A549 (cell line): ENCODE results near the gene CCSAP. TPM values are rescaled to one million over a fixed set of nuclear protein-coding genes. Genes with fewer than 3 reads are reported as not detected.

Experiments
- ATAC-seq, 2 experiments: fragments of 200-7000 bp in 1 of 2; fragments of >200 bp in 1 of 2; cut with Nextera tagmentation in 1 of 2; cut with Tn5 transposase in 1 of 2; 3 replicates each; pipeline versions ENCODE4 v1.8.0 to v1.9.1; 2018 to 2020; ENCODE audit warnings: mild to moderate bottlenecking in 1 of 2, moderate library complexity in 1 of 2
- CTCF ChIA-PET: fragments of 300-600 bp; sonication (Branson Sonifier 250); formaldehyde crosslinking; extraction: SDS; loops from one replicate; lab custom pipeline; 2021; ENCODE audit warnings: antibody characterized with exemption, inconsistent platforms; lab: Yijun Ruan, JAX
- POLR2A ChIA-PET: fragments of 350-600 bp; formaldehyde crosslinking; extraction: SDS; loops from one replicate; lab custom pipeline; 2021; ENCODE audit warnings: antibody characterized with exemption, inconsistent platforms; lab: Yijun Ruan, JAX
- DNase-seq, 2 experiments: peaks; one replicate each; pipeline versions ENCODE4 v3.0.0 to v3.0.0-alpha.2; 2011 to 2016; ENCODE audit warnings: low read depth in 1 of 2, low spot score in 1 of 2
- FAIRE-seq: peaks from 2 replicates; lab custom pipeline; 2011; peaks lifted over from hg19 to GRCh38; lab: Jason Lieb, UNC
- H3K27ac ChIP-seq, 2 experiments: fragments of >200 bp; sonication (Bioruptor Twin); formaldehyde crosslinking; 3 replicates each; pipeline ENCODE4 v1.5.1; 2016 to 2017
- H3K4me1 ChIP-seq: fragments of >200 bp; sonication (Bioruptor Twin); formaldehyde crosslinking; 3 replicates; pipeline ENCODE4 v1.6.1; 2016
- H3K4me2 ChIP-seq: fragments of >200 bp; sonication (Bioruptor Twin); formaldehyde crosslinking; 3 replicates; pipeline ENCODE4 v1.6.1; 2016
- H3K4me3 ChIP-seq: fragments of >200 bp; sonication (Bioruptor Twin); formaldehyde crosslinking; 3 replicates; pipeline ENCODE4 v1.5.1; 2016
- H3K9me3 ChIP-seq: fragments of >200 bp; sonication (Bioruptor Twin); formaldehyde crosslinking; 3 replicates; pipeline ENCODE4 v1.6.1; 2016
- ATOH8 ChIP-seq: fragments of 250-450 bp; sonication (Bioruptor Pico); IDR thresholded peaks from 2 replicates; pipeline ENCODE4 v1.5.0; 2020; ENCODE audit warnings: low read depth, mild to moderate bottlenecking, moderate library complexity
- BCL3 ChIP-seq: fragments of >200 bp; sonication (Bioruptor Twin); formaldehyde crosslinking; IDR thresholded peaks from 3 replicates; pipeline ENCODE4 v1.6.1; 2016
- BHLHE40 ChIP-seq: IDR thresholded peaks from 2 replicates; pipeline ENCODE4 v1.6.1; 2012; ENCODE audit warnings: low read depth, low read length, inconsistent platforms
- CBX2 ChIP-seq: fragments of 200-600 bp; sonication (generic); IDR thresholded peaks from 2 replicates; pipeline ENCODE4 v1.6.1; 2016; ENCODE audit warnings: low read depth, mild to moderate bottlenecking, borderline replicate concordance
- CEBPB ChIP-seq, 2 experiments: fragments of >200 bp in 1 of 2; sonication (Bioruptor Twin) in 1 of 2; formaldehyde crosslinking in 1 of 2; IDR thresholded peaks; 2 replicates each; pipeline ENCODE4 v1.6.1; 2012 to 2016
- E2F6 ChIP-seq: IDR thresholded peaks from 2 replicates; pipeline ENCODE4 v1.6.1; 2012; ENCODE audit warnings: low read depth, borderline replicate concordance
- EHF ChIP-seq: fragments of 250-450 bp; sonication (Bioruptor Pico); IDR thresholded peaks from 2 replicates; pipeline ENCODE4 v1.5.0; 2020; ENCODE audit warnings: mild to moderate bottlenecking
- EHMT2 ChIP-seq: fragments of 200-600 bp; sonication (generic); IDR thresholded peaks from 2 replicates; pipeline ENCODE4 v1.6.1; 2016; ENCODE audit warnings: antibody characterized with exemption, low read depth, mild to moderate bottlenecking, moderate library complexity
- EP300 ChIP-seq, 2 experiments: fragments of >200 bp; sonication (Bioruptor Twin); formaldehyde crosslinking; IDR thresholded peaks; 2 replicates in 1 of 2; 3 replicates in 1 of 2; pipeline ENCODE4 v1.6.1; 2016 to 2017
- FOSL2 ChIP-seq, 2 experiments: fragments of 450-650 bp in 1 of 2; fragments of >200 bp in 1 of 2; sonication (Bioruptor Twin) in 1 of 2; formaldehyde crosslinking; IDR thresholded peaks; 2 replicates each; pipeline versions ENCODE4 v1.5.0 to v1.6.1; 2016 to 2020; ENCODE audit warnings: mild to moderate bottlenecking in 1 of 2, moderate library complexity in 1 of 2
- GATA3 ChIP-seq: IDR thresholded peaks from 2 replicates; pipeline ENCODE4 v1.6.1; 2012; ENCODE audit warnings: borderline replicate concordance
- HDAC2 ChIP-seq: fragments of 200-600 bp; sonication (generic); IDR thresholded peaks from 2 replicates; pipeline ENCODE4 v1.6.1; 2016
- HOXB13 ChIP-seq: fragments of 250-450 bp; sonication (Bioruptor Pico); IDR thresholded peaks from 2 replicates; pipeline ENCODE4 v1.5.0; 2020; ENCODE audit warnings: low read depth, mild to moderate bottlenecking, moderate library complexity
- HOXB5 ChIP-seq: fragments of 250-450 bp; sonication (Bioruptor Pico); IDR thresholded peaks from 2 replicates; pipeline ENCODE4 v1.5.0; 2020; ENCODE audit warnings: mild to moderate bottlenecking, moderate library complexity
- JUN ChIP-seq, 2 experiments: fragments of >200 bp; sonication (Bioruptor Twin); formaldehyde crosslinking; IDR thresholded peaks; 2 replicates in 1 of 2; 3 replicates in 1 of 2; pipeline ENCODE4 v1.6.1; 2016 to 2017
- MAZ ChIP-seq: fragments of 150-350 bp; IDR thresholded peaks from 2 replicates; pipeline ENCODE4 v1.6.1; 2014; ENCODE audit warnings: antibody characterized with exemption, low read depth, low read length, borderline replicate concordance
- NFE2L2 ChIP-seq: fragments of 150-350 bp; conservative IDR thresholded peaks from 2 replicates; pipeline ENCODE4 v1.6.1; 2014; ENCODE audit warnings: low read length
- NR3C1 ChIP-seq: fragments of >200 bp; sonication (Bioruptor Twin); formaldehyde crosslinking; IDR thresholded peaks from 3 replicates; pipeline ENCODE4 v1.6.1; 2017
- RAD21 ChIP-seq, 2 experiments: fragments of >200 bp in 1 of 2; sonication (Bioruptor Twin) in 1 of 2; formaldehyde crosslinking in 1 of 2; IDR thresholded peaks in 1 of 2; conservative IDR thresholded peaks in 1 of 2; 2 replicates in 1 of 2; 3 replicates in 1 of 2; pipeline ENCODE4 v1.6.1; 2012 to 2018; ENCODE audit warnings: inconsistent platforms in 1 of 2
- REST ChIP-seq: fragments of 200-600 bp; sonication (generic); IDR thresholded peaks from 2 replicates; pipeline ENCODE4 v1.6.1; 2016; ENCODE audit warnings: antibody characterized with exemption, mild to moderate bottlenecking, moderate library complexity
- RNF2 ChIP-seq: fragments of 200-600 bp; sonication (generic); IDR thresholded peaks from 2 replicates; pipeline ENCODE4 v1.6.1; 2016; ENCODE audit warnings: low read depth, mild to moderate bottlenecking, antibody characterized with exemption, moderate library complexity, borderline replicate concordance
- TFCP2L1 ChIP-seq: fragments of 250-450 bp; sonication (Bioruptor Pico); IDR thresholded peaks from 2 replicates; pipeline ENCODE4 v1.5.0; 2021; ENCODE audit warnings: mild to moderate bottlenecking
- TP53 ChIP-seq: fragments of 250-450 bp; sonication (Bioruptor Pico); IDR thresholded peaks from 2 replicates; pipeline ENCODE4 v1.5.0; 2021; ENCODE audit warnings: mild to moderate bottlenecking, moderate library complexity
- USF2 ChIP-seq: fragments of 450-650 bp; IDR thresholded peaks from 2 replicates; pipeline ENCODE4 v1.6.1; 2014; ENCODE audit warnings: antibody characterized with exemption
- ZFP36 ChIP-seq: fragments of 450-650 bp; IDR thresholded peaks from 2 replicates; pipeline ENCODE4 v1.6.1; 2014; ENCODE audit warnings: borderline replicate concordance; ENCODE audit not compliant: partially characterized antibody
- ZSCAN20 ChIP-seq: fragments of 250-450 bp; sonication (Bioruptor Pico); IDR thresholded peaks from 2 replicates; pipeline ENCODE4 v1.8.0; 2022; ENCODE audit warnings: mild to moderate bottlenecking, moderate library complexity
- WGBS: methylation state at CpG from one replicate; pipeline ENCODE4 v1.1.6; 2017; ENCODE audit errors: missing lambda C conversion rate; 5-methylcytosine and 5-hydroxymethylcytosine counted together
- polyA plus RNA-seq, 4 experiments: library from polyadenylated mRNA; depleted of rRNA in 3 of 4; stranded (reverse); fragments of >200 nt; fragmentation: RNase III in 1 of 4; extraction: RNeasy Plus Mini Kit Qiagen cat#74134 plus additional on column Dnase treatment in 1 of 4; gene quantifications; 2 replicates in 3 of 4; 3 replicates in 1 of 4; pipeline ENCODE4 v1.2.3, GENCODE V29; 2011 to 2017

CCSAP gene
- polyA plus RNA-seq, 2 of the 4 experiments (the other 2 are of a cell fraction): 6.4 to 9.1 TPM

- 76% methylated on average over 8 of the region's 8 CpGs for WGBS
- no peak overlapping the region for H3K27ac ChIP-seq
- POLR2A ChIA-PET: no interaction called here
- ATAC-seq: no peak
- CTCF ChIA-PET: interaction anchor here (0.9 kb wide), 1 partner anchor 42 kb away, joined by 3 read pairs; no protein-coding TSS in a partner anchor
- peaks cover 19% of the 10 kb centered on the region for H3K4me1 ChIP-seq
- no peak for TF ChIP-seq USF2
- TF ChIP-seq JUN (IDR thresholded peaks at IDR 0.05): no peak
- no peak for TF ChIP-seq CBX2
- no peak for TF ChIP-seq NFE2L2
- no peak for TF ChIP-seq ZFP36
- TF ChIP-seq TFCP2L1 (CRISPR knock-in tag): no peak
- no peak for TF ChIP-seq EHMT2
- TF ChIP-seq REST: no peak
- TF ChIP-seq RAD21 (conservative IDR thresholded peaks at IDR 0.05 in 1 of 2, IDR thresholded peaks at IDR 0.05 in 1 of 2): no peak
- TF ChIP-seq FOSL2 (IDR thresholded peaks at IDR 0.05): no peak
- no peak for TF ChIP-seq FOSL2 (CRISPR knock-in tag; IDR thresholded peaks at IDR 0.05)
- TF ChIP-seq E2F6: no peak
- no peak for TF ChIP-seq RNF2
- TF ChIP-seq, all 56 proteins: peak for 0
- Histone ChIP-seq H3K4me2 (no peak overlapping the region), H3K4me3 (no peak overlapping the region), H3K9me3 (no peaks in the 10 kb centered on the region)
- FAIRE-seq (no peak), DNase-seq (no peak)
Measured at GRCh38 chr1:229385853-229386456, 43.1 kb upstream of the CCSAP start.

- 84% methylated on average over 7 of the region's 7 CpGs for WGBS
- DNase-seq (no peak), FAIRE-seq (no peak), ATAC-seq (no peak)
- H3K4me2 ChIP-seq: no peak overlapping the region
- CTCF ChIA-PET: no interaction called here
- no peak overlapping the region for H3K4me3 ChIP-seq
- peaks cover 19% of the 10 kb centered on the region for H3K4me1 ChIP-seq
- H3K9me3 ChIP-seq: no peaks in the 10 kb centered on the region
- no peak overlapping the region for H3K27ac ChIP-seq
- POLR2A ChIA-PET: no interaction called here
- TF ChIP-seq ATOH8 (CRISPR knock-in tag): no peak
- TF ChIP-seq EHF: no peak
- TF ChIP-seq REST: no peak
- TF ChIP-seq CBX2: no peak
- TF ChIP-seq BCL3: no peak
- no peak for TF ChIP-seq TP53 (CRISPR knock-in tag)
- no peak for TF ChIP-seq NR3C1
- TF ChIP-seq BHLHE40: no peak
- no peak for TF ChIP-seq GATA3
- TF ChIP-seq CEBPB (IDR thresholded peaks at IDR 0.05): no peak
- no peak for TF ChIP-seq HDAC2
- no peak for TF ChIP-seq MAZ
- no peak for TF ChIP-seq TFCP2L1 (CRISPR knock-in tag)
- TF ChIP-seq EP300 (IDR thresholded peaks at IDR 0.05): no peak
- TF ChIP-seq ZSCAN20: no peak
- no peak for TF ChIP-seq HOXB13 (CRISPR knock-in tag)
- no peak for TF ChIP-seq HOXB5
Measured at GRCh38 chr1:229384822-229385221, 42.0 kb upstream of the CCSAP start.
